NT2/D1 (cell line): Measurements from ENCODE around the gene TENM4.

Experiments used
- DNase-seq: peaks from one replicate; pipeline ENCODE4 v3.0.0-alpha.2; 2011; ENCODE audit warnings: low read depth, low spot score
- H3K27me3 ChIP-seq: 2 replicates; pipeline ENCODE4 v1.6.0; 2011; ENCODE audit warnings: mild to moderate bottlenecking; ENCODE audit not compliant: insufficient read length, insufficient read depth
- H3K36me3 ChIP-seq: 2 replicates; pipeline ENCODE4 v1.6.1; 2011; ENCODE audit warnings: mild to moderate bottlenecking, low read length, mixed read lengths; ENCODE audit not compliant: insufficient read depth, insufficient read length
- H3K4me1 ChIP-seq: 2 replicates; pipeline ENCODE4 v1.5.1; 2011; ENCODE audit not compliant: insufficient read depth, insufficient read length
- H3K4me3 ChIP-seq: 2 replicates; pipeline ENCODE4 v1.5.1; 2011; ENCODE audit warnings: low read depth; ENCODE audit not compliant: insufficient read length
- H3K9ac ChIP-seq: 2 replicates; pipeline ENCODE4 v1.6.0; 2011; ENCODE audit warnings: low read depth; ENCODE audit not compliant: insufficient read length
- H3K9me3 ChIP-seq: 2 replicates; pipeline ENCODE4 v1.5.1; 2011; ENCODE audit warnings: mild to moderate bottlenecking, low read length; ENCODE audit not compliant: insufficient read depth
- SUZ12 ChIP-seq: IDR thresholded peaks from 2 replicates; pipeline ENCODE4 v1.6.1; 2011; ENCODE audit not compliant: insufficient read length, insufficient read depth; ENCODE audit errors: extremely low read depth
- YY1 ChIP-seq: IDR thresholded peaks from 2 replicates; pipeline ENCODE4 v1.6.1; 2011; ENCODE audit not compliant: insufficient read length, insufficient read depth
- ZNF274 ChIP-seq: IDR thresholded peaks from 2 replicates; pipeline ENCODE4 v1.6.1; 2011; ENCODE audit warnings: mild to moderate bottlenecking, low read depth, low read length

The TENM4 gene

DNA sequence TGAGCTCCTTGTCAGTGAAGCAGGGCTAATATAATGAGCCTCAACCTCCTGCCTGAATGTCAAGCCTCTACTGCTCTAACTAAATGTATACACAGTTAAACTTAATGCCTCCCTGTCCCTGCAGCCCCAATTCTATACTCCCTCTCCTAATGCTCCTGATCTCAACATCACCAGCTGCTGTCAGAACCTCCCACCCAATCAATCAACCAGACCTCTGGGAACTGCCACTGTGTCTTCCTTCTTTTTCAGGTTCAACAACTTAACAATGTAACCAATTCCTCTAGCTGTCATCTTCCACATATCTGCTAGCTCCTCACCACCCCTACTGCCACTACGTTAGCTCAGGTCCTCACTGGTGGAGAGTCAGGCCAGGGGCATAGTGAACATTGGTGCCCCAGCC, 526.3 kb downstream of the TENM4 start:
- Histone ChIP-seq H3K9ac (no peak overlapping the region), H3K4me3 (no peak overlapping the region), H3K9me3 (no peaks in the 10 kb centered on the region), H3K27me3 (no peaks in the 10 kb centered on the region), H3K4me1 (no peaks in the 10 kb centered on the region), H3K36me3 (no peaks in the 10 kb centered on the region)
- TF ChIP-seq SUZ12 (no peak), YY1 (no peak), ZNF274 (no peak)
- DNase-seq: no peak

DNA sequence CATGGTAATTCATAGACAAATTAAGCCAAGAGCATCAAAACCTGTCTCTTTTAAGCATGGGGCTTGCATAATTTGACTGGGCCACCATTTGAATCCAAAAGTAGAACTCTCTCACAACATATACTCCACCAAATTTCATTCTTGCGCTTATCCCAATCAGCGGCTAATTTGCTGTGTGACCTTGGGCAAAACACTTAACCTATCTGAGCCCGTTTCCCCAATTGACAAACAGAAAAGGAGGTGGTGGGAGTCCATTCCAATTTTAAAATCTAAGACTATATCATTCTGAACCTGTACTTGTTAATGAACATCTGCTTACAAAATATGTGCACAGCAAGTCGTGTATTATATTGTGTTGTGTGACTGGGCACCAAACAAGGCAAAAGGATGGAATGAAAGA, 528.1 kb downstream of the TENM4 start:
- TF ChIP-seq SUZ12: no peak
- no peak for TF ChIP-seq YY1
- no peak for TF ChIP-seq ZNF274
- H3K36me3 ChIP-seq: no peaks in the 10 kb centered on the region
- no peak overlapping the region for H3K4me3 ChIP-seq
- no peaks in the 10 kb centered on the region for H3K27me3 ChIP-seq
- no peaks in the 10 kb centered on the region for H3K9me3 ChIP-seq
- no peaks in the 10 kb centered on the region for H3K4me1 ChIP-seq
- no peak for DNase-seq
- H3K9ac ChIP-seq: no peak overlapping the region

DNA sequence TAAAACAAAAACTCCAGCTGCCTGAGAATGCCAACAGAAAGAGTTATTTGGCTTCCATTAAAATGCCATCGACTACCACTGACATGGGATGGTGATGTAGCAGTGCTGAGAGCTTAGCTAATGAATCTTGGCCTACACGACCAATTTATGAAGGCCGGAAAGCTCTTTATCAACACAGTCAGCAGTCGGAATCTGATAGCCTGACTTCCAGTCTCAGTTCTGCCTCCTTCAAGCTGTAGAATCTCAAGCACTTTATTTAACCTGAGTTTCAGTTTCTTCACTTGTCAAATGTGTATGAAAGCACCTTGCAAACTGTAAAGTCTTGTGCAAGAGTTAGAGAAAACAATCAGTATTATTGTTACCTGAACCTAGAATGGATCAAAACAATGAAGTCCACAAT, 530.5 kb downstream of the TENM4 start:
- TF ChIP-seq YY1: no peak
- TF ChIP-seq ZNF274: no peak
- H3K4me3 ChIP-seq: no peak overlapping the region
- no peak overlapping the region for H3K9ac ChIP-seq

DNA sequence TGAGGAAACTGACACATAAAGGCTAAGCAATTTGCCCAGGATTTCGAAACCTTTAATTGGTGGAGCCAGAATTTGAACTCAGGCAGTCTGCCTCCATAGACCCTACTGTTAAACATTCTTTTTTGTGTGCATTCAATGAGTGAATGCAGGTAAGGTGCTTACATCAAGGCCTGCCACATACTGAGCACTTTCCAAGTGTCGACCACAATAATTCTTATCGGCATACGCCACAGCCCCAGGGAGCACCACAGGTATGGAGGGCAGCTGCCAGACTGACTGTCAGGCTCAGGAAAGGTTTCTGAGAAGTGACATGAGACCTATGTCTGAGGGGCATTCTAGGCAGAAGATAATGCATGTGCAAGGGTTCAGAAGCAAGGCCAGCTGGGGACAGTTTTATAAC, 531.4 kb downstream of the TENM4 start:
- Histone ChIP-seq H3K27me3 (no peaks in the 10 kb centered on the region), H3K4me1 (no peaks in the 10 kb centered on the region), H3K36me3 (no peaks in the 10 kb centered on the region), H3K9ac (no peak overlapping the region), H3K9me3 (no peaks in the 10 kb centered on the region), H3K4me3 (no peak overlapping the region)
- no peak for DNase-seq
- no peak for TF ChIP-seq YY1
- TF ChIP-seq SUZ12: no peak
- no peak for TF ChIP-seq ZNF274

More for the DNA sequence above, 530.5 kb downstream of the TENM4 start:
- Histone ChIP-seq H3K36me3 (no peaks in the 10 kb centered on the region), H3K27me3 (no peaks in the 10 kb centered on the region), H3K4me1 (no peaks in the 10 kb centered on the region), H3K9me3 (no peaks in the 10 kb centered on the region)
- DNase-seq: no peak

DNA sequence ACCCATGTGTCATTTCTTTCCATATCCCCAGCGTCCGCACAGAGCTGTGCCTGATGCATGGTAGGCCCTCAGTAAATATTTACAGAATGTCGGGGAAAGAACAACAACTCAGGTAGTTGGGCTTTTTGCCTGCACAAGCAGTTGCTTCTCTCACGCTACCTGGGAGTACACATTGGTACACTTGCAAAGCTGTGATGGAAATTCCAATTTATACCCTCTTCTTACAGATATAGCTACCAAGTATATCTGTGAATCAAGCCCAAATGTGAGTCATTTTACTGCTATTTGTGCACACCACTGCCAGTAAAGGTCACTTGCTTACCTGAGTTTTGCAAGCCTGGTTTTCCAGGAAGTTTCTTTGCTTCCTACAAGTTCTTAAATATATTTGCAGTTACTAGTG, 533.2 kb downstream of the TENM4 start:
- H3K9ac ChIP-seq: no peak overlapping the region
- H3K4me1 ChIP-seq: no peaks in the 10 kb centered on the region
- no peak for DNase-seq
- no peaks in the 10 kb centered on the region for H3K27me3 ChIP-seq
- H3K4me3 ChIP-seq: no peak overlapping the region
- H3K36me3 ChIP-seq: no peaks in the 10 kb centered on the region
- no peaks in the 10 kb centered on the region for H3K9me3 ChIP-seq
- TF ChIP-seq SUZ12: no peak
- no peak for TF ChIP-seq YY1
- no peak for TF ChIP-seq ZNF274

DNA sequence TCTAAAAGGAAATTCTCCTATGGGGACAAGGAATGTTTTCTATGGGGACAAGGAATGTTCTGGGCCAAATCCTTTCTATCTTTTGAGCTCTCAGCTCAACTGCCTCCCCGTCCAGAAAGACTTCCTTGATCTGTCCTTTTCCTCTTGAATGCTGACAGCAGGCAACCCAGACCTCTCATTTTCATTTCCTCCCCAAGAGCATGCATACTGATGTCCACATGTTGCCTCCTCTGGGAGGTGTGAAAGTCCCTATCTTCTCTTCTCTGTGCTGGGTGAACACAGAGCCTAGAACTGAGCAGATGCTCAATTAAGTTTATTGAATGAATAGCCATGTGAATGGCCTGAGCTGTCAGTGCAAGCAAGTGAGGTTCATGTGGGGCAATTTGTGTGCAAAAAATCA, 534.3 kb downstream of the TENM4 start:
- no peak for TF ChIP-seq YY1
- TF ChIP-seq ZNF274: no peak
- TF ChIP-seq SUZ12: no peak
- Histone ChIP-seq H3K4me3 (no peak overlapping the region), H3K9me3 (no peaks in the 10 kb centered on the region), H3K27me3 (no peaks in the 10 kb centered on the region), H3K9ac (no peak overlapping the region), H3K36me3 (no peaks in the 10 kb centered on the region), H3K4me1 (no peaks in the 10 kb centered on the region)
- DNase-seq: no peak

DNA sequence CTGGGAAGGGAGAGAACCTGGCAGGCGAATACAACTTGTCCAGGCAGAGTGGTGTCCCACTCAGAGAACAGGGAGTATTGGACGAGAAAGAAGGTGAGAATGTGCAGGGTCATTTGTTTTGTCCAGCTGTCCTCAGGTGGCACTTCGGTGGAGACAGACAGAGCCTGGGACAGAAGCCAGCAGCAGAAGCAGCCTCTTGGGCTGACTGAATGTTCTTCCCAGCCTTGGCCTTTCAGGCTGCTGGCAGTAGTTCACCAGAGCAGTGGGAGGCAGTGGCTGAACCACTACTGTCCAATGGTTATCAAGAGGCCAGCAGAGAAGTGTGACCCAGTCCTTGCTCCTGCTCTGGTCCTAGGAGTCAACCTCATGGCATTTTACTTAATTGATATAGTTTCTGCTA, 535.1 kb downstream of the TENM4 start:
- no peaks in the 10 kb centered on the region for H3K4me1 ChIP-seq
- H3K27me3 ChIP-seq: no peaks in the 10 kb centered on the region
- H3K36me3 ChIP-seq: no peaks in the 10 kb centered on the region
- no peak overlapping the region for H3K9ac ChIP-seq
- TF ChIP-seq SUZ12 (no peak), YY1 (no peak), ZNF274 (no peak)
- DNase-seq: no peak
- H3K9me3 ChIP-seq: no peaks in the 10 kb centered on the region
- no peak overlapping the region for H3K4me3 ChIP-seq
